Endodermal cell (in vitro differentiated cells): ENCODE measurements around the gene HK3. TPM values are rescaled to one million over a fixed set of nuclear protein-coding genes. Genes with fewer than 3 reads are reported as not detected.

Experiments
- DNase-seq: peaks from one replicate; pipeline ENCODE4 v3.0.0-alpha.2; 2017
- H3K27ac ChIP-seq: 2 replicates; pipeline ENCODE4 v1.5.1; 2013; ENCODE audit warnings: mild to moderate bottlenecking, low read depth, low read length, moderate library complexity
- H3K27me3 ChIP-seq: 2 replicates; pipeline ENCODE4 v1.6.1; 2013; ENCODE audit warnings: mild to moderate bottlenecking, low read length, moderate library complexity; ENCODE audit not compliant: insufficient read depth, control insufficient read depth, poor library complexity, severe bottlenecking
- H3K36me3 ChIP-seq: 2 replicates; pipeline ENCODE4 v1.7.0; 2013; ENCODE audit warnings: mild to moderate bottlenecking, low read length, moderate library complexity; ENCODE audit not compliant: control insufficient read depth, insufficient read depth
- H3K4me1 ChIP-seq: one replicate; pipeline ENCODE4 v1.7.0; 2013; ENCODE audit warnings: low read length; ENCODE audit not compliant: control insufficient read depth, insufficient read depth
- H3K4me3 ChIP-seq: 2 replicates; pipeline ENCODE4 v1.5.1; 2013; ENCODE audit warnings: mild to moderate bottlenecking, low read length, moderate library complexity
- H3K9ac ChIP-seq: 2 replicates; pipeline ENCODE4 v1.6.1; 2013; ENCODE audit warnings: mild to moderate bottlenecking, low read length, moderate library complexity; ENCODE audit not compliant: poor library complexity, severe bottlenecking; ENCODE audit errors: extremely low read depth
- H3K9me3 ChIP-seq: 2 replicates; pipeline ENCODE4 v1.6.1; 2013; ENCODE audit warnings: mild to moderate bottlenecking, low read length, moderate library complexity; ENCODE audit not compliant: control insufficient read depth
- H3K27ac Mint-ChIP-seq: 2 replicates; pipeline ENCODE4 v1.8.0; 2020; ENCODE audit warnings: mixed read lengths
- H3K27me3 Mint-ChIP-seq: 2 replicates; pipeline ENCODE4 v1.8.0; 2021; ENCODE audit warnings: mild to moderate bottlenecking, mixed read lengths; ENCODE audit not compliant: insufficient read depth
- H3K36me3 Mint-ChIP-seq: 2 replicates; pipeline ENCODE4 v1.8.0; 2020; ENCODE audit warnings: low read depth, mixed read lengths
- H3K4me1 Mint-ChIP-seq: 2 replicates; pipeline ENCODE4 v1.8.0; 2020; ENCODE audit warnings: mixed read lengths
- H3K4me3 Mint-ChIP-seq: 2 replicates; pipeline ENCODE4 v1.8.0; 2020; ENCODE audit warnings: mild to moderate bottlenecking, moderate library complexity, mixed read lengths
- H3K9me3 Mint-ChIP-seq: 2 replicates; pipeline ENCODE4 v1.8.0; 2020; ENCODE audit warnings: mild to moderate bottlenecking, mixed read lengths
- WGBS, 2 experiments: methylation state at CpG; one replicate each; pipeline versions ENCODE4 v1.1.5 to v1.1.7; 2013; ENCODE audit warnings: missing lambda C conversion rate in 2 of 2, mixed read lengths in 1 of 2; ENCODE audit not compliant: insufficient coverage in 1 of 2, insufficient read length in 1 of 2; 5-methylcytosine and 5-hydroxymethylcytosine counted together
- total RNA-seq, 2 donors: library from RNA; stranded (reverse); fragmentation: NEBNext Ultra II Directional in 1 of 2; extraction: Animal tissue kit (Norgen Biotek cat#: 25700) in 1 of 2; gene quantifications; 2 replicates in 1 of 2; 3 replicates in 1 of 2; pipeline ENCODE4 v1.2.1, GENCODE V29; 2021
- TF ChIP-seq, protein P1 (sequence below): fragments of 200-600 bp; sonication (generic); conservative IDR thresholded peaks from 2 replicates; pipeline ENCODE4 v1.5.0; 2021; ENCODE audit warnings: antibody characterized with exemption, mild to moderate bottlenecking

HK3 gene
- total RNA-seq, 2 donors from 2014 or later: 0.55 TPM; not detected in 1

DNA sequence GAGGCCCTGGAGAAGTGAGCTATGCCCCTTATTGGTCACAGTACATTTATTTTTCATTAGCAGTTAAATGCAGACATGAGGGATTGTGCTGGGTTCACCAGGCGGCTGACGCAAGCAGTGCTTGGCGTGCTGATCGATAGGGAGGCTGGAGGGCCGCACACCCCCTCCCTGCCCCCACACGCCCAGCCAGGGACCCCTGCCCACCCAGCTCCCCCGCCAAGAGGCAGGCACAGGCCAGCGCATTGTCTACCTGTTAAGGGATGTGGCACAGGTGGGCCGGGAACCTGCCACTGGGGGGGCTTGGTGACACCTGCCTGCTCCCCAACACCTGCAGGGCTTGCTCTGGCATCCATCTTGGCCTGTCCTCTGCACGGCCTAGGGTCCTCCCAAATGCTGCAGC lies 39.2 kb downstream of the HK3 start:
- TF ChIP-seq, protein P1, sequence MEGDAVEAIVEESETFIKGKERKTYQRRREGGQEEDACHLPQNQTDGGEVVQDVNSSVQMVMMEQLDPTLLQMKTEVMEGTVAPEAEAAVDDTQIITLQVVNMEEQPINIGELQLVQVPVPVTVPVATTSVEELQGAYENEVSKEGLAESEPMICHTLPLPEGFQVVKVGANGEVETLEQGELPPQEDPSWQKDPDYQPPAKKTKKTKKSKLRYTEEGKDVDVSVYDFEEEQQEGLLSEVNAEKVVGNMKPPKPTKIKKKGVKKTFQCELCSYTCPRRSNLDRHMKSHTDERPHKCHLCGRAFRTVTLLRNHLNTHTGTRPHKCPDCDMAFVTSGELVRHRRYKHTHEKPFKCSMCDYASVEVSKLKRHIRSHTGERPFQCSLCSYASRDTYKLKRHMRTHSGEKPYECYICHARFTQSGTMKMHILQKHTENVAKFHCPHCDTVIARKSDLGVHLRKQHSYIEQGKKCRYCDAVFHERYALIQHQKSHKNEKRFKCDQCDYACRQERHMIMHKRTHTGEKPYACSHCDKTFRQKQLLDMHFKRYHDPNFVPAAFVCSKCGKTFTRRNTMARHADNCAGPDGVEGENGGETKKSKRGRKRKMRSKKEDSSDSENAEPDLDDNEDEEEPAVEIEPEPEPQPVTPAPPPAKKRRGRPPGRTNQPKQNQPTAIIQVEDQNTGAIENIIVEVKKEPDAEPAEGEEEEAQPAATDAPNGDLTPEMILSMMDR: no peak
- Mint-ChIP-seq H3K4me1 (peaks cover 12% of the 10 kb centered on the region), H3K27ac (no peak overlapping the region), H3K4me3 (no peak overlapping the region), H3K36me3 (no peaks in the 10 kb centered on the region), H3K9me3 (no peaks in the 10 kb centered on the region), H3K27me3 (peaks cover 3% of the 10 kb centered on the region)
- no peaks in the 10 kb centered on the region for H3K36me3 ChIP-seq
- no peaks in the 10 kb centered on the region for H3K9me3 ChIP-seq
- no peak overlapping the region for H3K27ac ChIP-seq
- 83 to 85% methylated on average over 6 to 10 of the region's 10 CpGs for WGBS, 2 experiments
- no peak overlapping the region for H3K9ac ChIP-seq
- no peak for DNase-seq
- no peak overlapping the region for H3K4me3 ChIP-seq
- H3K27me3 ChIP-seq: no peaks in the 10 kb centered on the region
- peaks cover 3% of the 10 kb centered on the region for H3K4me1 ChIP-seq

DNA sequence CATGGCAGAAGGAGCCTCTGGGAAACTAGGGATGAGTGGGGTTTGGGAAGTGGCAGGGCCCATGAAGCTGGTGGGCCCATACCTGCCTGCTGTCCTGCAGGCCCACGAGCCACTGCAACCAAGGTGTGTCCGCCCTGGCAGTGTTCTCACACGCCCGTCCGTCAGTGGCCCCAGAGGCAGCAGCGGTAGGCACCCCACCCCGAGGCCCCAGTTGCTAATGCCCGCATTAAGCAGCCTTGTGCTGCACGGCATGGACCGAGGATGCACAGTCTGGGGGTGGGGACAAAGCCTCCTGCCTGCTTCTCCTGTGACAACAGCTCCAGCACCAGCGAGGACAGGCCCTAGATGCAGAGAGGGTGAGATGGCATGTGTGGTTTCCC lies 41.3 kb downstream of the HK3 start:
- H3K4me3 Mint-ChIP-seq: no peak overlapping the region
- no peak overlapping the region for H3K9ac ChIP-seq
- TF ChIP-seq, protein P1: no peak
- no peak overlapping the region for H3K27ac Mint-ChIP-seq
- no peaks in the 10 kb centered on the region for H3K36me3 Mint-ChIP-seq
- H3K4me1 Mint-ChIP-seq: peaks cover under 1% of the 10 kb centered on the region
- H3K27ac ChIP-seq: no peak overlapping the region
- H3K9me3 ChIP-seq: no peaks in the 10 kb centered on the region
- WGBS, 2 experiments: 94% methylated on average over 11 of the region's 11 CpGs; no CpG with 5 or more reads in 1 of the 2 experiments
- no peak for DNase-seq
- H3K4me1 ChIP-seq: peaks cover under 1% of the 10 kb centered on the region
- H3K9me3 Mint-ChIP-seq: no peaks in the 10 kb centered on the region
- H3K4me3 ChIP-seq: no peak overlapping the region
- H3K27me3 Mint-ChIP-seq: peaks cover 3% of the 10 kb centered on the region
- H3K27me3 ChIP-seq: no peaks in the 10 kb centered on the region
- no peaks in the 10 kb centered on the region for H3K36me3 ChIP-seq

DNA sequence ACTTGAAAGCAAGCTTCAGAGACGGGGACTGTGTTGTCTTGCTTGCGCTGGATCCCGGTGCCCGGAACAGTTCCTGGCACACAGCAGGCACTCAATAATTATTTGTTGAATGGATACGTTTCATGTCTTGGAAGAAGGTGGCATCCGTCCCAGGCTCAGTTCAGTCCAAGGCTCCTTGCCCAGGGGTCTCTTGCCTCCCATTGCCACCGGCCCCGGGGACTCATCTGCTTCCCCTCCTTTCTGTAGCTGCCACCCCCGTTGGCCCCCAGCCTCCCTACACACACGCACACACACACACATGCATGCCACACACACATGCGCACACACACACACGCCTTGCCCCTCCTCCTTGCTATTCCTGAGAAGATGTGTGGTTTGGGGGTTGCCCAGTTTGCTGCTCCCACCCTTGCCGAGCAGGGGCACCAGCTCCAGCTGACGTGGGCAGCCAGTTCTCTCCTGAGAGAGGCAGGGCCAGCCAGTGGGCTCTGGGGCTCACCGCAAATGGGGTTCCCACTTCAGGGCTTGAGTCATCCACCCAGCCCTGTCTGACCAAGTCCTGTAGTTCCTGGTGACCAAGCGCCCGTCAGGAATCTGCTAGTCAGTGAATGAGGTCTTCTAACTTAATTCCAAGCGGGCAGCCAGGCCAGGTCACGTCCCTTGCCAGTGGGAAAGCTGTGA lies 41.8 kb downstream of the HK3 start:
- DNase-seq: no peak
- H3K9ac ChIP-seq: no peak overlapping the region
- TF ChIP-seq, protein P1: no peak
- Mint-ChIP-seq H3K27me3 (peaks cover 3% of the 10 kb centered on the region), H3K4me1 (no peaks in the 10 kb centered on the region), H3K4me3 (no peak overlapping the region), H3K36me3 (no peaks in the 10 kb centered on the region), H3K9me3 (no peaks in the 10 kb centered on the region), H3K27ac (no peak overlapping the region)
- no peaks in the 10 kb centered on the region for H3K4me1 ChIP-seq
- H3K36me3 ChIP-seq: no peaks in the 10 kb centered on the region
- H3K4me3 ChIP-seq: no peak overlapping the region
- 84 to 85% methylated on average over 12 to 19 of the region's 19 CpGs for WGBS, 2 experiments
- no peak overlapping the region for H3K27ac ChIP-seq
- H3K27me3 ChIP-seq: no peaks in the 10 kb centered on the region
- H3K9me3 ChIP-seq: no peaks in the 10 kb centered on the region
